Measurements from ENCODE around the gene AHDC1.
"Not testable (repeated sequence)": the region's sequence is repeated elsewhere in the genome, so short reads cannot be mapped to it uniquely, and the experiment has no call there.

Gene AHDC1

GRCh38 chr1:27603681-27604578, at the start of gene AHDC1:
AHDC1 (minus strand) TSS chr1:27604144; CDS start chr1:27552115, 52,029 bp downstream.
- DNase-seq = peak; percentile 87

GRCh38 chr1:27652111-27652864, 48.3 kb upstream of the AHDC1 start:
- DNase-seq = no peak

GRCh38 chr1:27650539-27651175, 46.7 kb upstream of the AHDC1 start:
- peak; percentile 72 for DNase-seq

GRCh38 chr1:27650171-27650538, 46.2 kb upstream of the AHDC1 start:
- no peak for DNase-seq

GRCh38 chr1:27649306-27649635, 45.3 kb upstream of the AHDC1 start:
- no peak for DNase-seq

- DNase-seq = no peak
Measured at GRCh38 chr1:27648602-27649305, 44.8 kb upstream of the AHDC1 start.

- no peak for DNase-seq
Measured at GRCh38 chr1:27647328-27647727, 43.4 kb upstream of the AHDC1 start.

GRCh38 chr1:27646676-27647075, 42.7 kb upstream of the AHDC1 start:
- no peak for DNase-seq

GRCh38 chr1:27645071-27645415, 41.1 kb upstream of the AHDC1 start:
- no peak for DNase-seq

GRCh38 chr1:27644369-27645070, 40.6 kb upstream of the AHDC1 start:
- DNase-seq = no peak

- DNase-seq = no peak
Measured at GRCh38 chr1:27643600-27644368, 39.8 kb upstream of the AHDC1 start.

GRCh38 chr1:27640514-27640913, 36.6 kb upstream of the AHDC1 start:
- not testable (repeated sequence) for DNase-seq

- DNase-seq = no peak
Measured at GRCh38 chr1:27638805-27639204, 34.9 kb upstream of the AHDC1 start.

- no peak for DNase-seq
Measured at GRCh38 chr1:27638047-27638734, 34.2 kb upstream of the AHDC1 start.

GRCh38 chr1:27635396-27636142, 31.6 kb upstream of the AHDC1 start:
- no peak for DNase-seq

- DNase-seq = no peak
Measured at GRCh38 chr1:27634985-27635367, 31.0 kb upstream of the AHDC1 start, which contains the start of gene FGR. FGR (minus strand) TSS chr1:27635185; CDS start chr1:27623916, 11,269 bp downstream.

- no peak for DNase-seq
Measured at GRCh38 chr1:27634177-27634984, 30.4 kb upstream of the AHDC1 start.

GRCh38 chr1:27633640-27634176, 29.8 kb upstream of the AHDC1 start:
- DNase-seq = no peak

- no peak for DNase-seq
Measured at GRCh38 chr1:27633298-27633610, 29.3 kb upstream of the AHDC1 start.

Data from NCI-H226 (cell line).